HG03558 (cell line): ENCODE measurements around the gene CIAO3.
"Not testable (repeated sequence)": the region's sequence is repeated elsewhere in the genome, so short reads cannot be mapped to it uniquely, and the experiment has no call there.

ENCODE experiments used
- ATAC-seq: cut with Tn5 transposase; IDR thresholded peaks from one replicate; pipeline ENCODE4 v1.9.1; 2021; ENCODE audit warnings: moderate number of reproducible peaks; ENCODE audit not compliant: unreplicated experiment; ENCODE audit errors: extremely low read depth

The CIAO3 gene

DNA sequence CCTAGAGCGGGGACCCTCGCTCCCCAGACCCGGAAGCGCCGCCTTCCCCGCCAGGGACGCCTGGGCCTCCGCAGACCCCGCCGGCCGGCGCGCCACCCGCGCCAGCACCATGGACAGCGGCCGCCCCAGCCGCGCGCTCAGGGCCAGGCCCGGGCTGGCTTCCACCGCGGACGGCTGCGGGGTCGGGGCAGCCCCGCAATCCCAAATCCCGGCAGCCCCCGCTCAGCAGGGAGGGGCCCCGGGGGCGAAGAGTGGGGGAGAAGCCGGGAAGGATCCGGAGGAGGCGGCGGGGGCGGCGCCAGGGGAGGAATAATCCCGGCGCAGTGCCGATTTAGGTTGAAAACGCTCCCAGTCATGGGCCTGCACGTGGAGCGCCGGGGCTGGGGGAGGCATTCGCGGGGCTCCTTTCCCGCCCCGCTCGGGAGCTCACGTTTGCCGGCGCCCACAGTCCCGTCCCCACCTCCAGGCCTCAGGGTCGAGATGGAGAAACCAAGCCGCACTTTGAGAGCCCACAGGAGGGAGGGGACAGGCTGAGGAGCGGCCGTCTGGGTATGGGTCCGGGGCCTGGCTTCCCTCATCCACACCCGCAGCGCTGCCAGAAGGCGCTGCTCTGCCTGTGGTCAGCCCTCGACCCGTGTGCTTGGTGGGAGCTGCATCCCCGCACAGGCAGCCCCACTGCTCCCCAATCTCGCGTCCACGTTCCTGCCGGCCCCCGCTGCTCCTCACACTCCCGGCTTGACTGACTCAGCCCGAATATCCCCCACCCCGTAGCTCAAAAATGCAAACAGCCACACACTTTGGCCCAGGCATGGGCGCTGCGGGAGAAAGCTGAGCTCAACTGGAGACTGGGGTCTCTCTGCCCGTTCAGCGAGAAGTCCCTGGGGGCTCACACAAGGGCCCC is 39.9 kb downstream of the CIAO3 start:
- no peak for ATAC-seq

- ATAC-seq = no peak
These were observed 41.7 kb downstream of the CIAO3 start for GRCh38 chr16:698911-699671.

DNA sequence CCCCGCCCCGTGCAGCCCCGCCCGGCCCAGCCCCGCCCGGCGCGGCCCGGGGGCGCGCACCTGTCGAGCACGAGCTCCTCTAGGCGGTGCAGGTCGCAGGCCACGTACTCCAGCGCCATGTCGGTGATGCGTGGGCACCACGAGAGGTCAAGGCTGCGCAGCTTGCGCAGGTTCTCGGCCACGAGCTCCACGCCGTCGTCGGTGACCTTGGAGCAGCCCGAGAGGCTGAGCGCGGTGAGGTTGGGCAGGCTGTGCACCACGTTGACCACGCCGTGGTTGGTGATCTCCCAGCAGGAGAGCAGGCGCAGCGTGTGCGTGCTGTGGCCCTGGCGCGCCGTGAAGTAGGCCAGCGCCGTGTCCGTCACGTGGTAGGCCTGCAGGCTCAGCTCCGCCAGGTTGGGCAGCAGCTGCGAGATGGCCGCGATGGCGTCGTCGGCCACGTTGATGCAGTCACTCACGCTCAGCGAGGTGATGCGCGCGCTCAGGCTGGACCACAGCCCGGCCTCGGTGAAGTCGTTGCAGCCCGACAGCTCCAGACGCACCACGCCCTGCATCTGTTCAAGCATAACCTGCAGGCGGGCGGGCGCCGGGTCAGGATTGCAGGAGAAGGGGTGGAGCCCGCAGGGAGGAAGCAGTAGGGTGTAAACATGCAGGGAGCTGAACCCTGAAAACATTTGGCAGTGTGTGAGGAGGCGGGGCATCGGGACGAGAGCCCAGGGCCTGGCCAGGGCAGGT is 45.3 kb downstream of the CIAO3 start:
- no peak for ATAC-seq

GRCh38 chr16:694863-695354 is 45.9 kb downstream of the CIAO3 start:
- no peak for ATAC-seq

DNA sequence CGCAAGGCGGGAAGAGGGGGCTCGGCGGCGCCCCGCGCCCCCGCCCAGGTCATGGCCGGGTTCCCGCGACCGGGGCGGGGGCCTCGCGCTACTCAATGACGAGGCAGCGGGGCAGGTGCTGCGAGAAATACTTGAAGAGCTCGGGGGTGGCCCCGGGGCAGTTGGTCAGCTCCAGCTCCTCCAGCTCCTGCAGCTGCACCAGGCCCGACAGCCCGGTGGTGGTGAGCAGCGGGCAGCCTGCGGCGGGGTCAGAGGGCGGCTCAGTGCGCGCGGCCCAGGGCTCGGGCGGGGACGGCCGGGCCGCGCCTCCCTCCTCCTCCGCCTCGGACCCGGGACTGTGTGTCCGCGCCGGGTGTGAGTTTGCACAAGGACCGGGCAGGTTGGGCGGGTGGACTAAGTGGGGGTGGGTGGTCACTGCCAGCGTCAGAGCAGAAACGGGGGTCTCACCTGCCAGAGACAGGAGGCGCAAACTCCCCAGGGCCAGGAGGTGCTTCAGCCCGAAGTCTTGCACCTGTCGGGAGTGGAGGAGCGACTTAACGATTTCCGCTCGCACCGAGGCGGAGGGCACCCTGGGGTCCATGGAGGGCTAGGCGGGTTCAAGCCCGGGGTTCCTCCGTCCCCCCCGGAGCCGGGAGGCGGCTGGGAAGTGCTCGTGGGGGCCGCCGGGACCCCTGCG is 46.5 kb downstream of the CIAO3 start:
- ATAC-seq = no peak

GRCh38 chr16:693766-694165 is 47.0 kb downstream of the CIAO3 start:
- ATAC-seq = no peak

DNA sequence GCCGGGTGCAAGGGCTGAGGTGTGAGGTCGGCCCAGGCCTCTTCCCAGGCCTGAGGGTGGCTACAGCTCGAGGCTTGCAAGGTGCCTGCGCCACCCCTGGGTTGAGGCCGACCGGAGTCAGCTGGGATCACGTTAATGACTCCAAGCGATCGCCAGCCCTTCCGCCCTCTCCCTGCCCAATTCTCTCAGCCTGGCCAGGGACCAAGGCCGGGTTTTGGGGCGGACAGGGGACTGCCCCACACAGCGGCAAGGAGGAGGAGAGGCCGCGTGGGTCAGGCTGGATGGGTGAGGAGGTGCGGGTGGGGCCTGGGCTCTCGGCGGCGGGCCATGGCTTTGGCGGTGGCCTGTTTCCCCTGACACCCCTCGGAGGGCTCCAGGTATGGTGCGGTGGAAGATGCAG is 47.4 kb downstream of the CIAO3 start:
- ATAC-seq = no peak

- ATAC-seq = no peak
These were observed 48.3 kb downstream of the CIAO3 start for GRCh38 chr16:692356-693108.

DNA sequence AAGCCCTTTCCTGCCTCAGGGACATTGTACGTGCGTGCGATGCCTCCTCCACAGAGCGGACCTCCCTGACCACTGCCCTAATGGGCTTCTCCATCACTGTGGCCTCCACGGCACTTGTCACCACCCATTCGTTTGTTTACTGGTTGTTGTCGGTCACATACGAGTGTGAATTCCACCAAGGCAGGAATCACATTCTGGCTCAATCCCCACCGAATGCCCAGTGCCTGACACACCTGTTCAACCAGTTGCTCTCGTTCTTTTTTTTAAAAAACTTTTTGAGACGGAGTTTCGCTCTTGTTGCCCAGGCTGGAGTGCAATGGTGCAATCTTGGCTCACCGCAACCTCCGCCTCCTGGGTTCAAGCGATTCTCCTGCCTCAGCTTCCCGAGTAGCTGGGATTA is 49.6 kb downstream of the CIAO3 start:
- ATAC-seq = not testable (repeated sequence)

DNA sequence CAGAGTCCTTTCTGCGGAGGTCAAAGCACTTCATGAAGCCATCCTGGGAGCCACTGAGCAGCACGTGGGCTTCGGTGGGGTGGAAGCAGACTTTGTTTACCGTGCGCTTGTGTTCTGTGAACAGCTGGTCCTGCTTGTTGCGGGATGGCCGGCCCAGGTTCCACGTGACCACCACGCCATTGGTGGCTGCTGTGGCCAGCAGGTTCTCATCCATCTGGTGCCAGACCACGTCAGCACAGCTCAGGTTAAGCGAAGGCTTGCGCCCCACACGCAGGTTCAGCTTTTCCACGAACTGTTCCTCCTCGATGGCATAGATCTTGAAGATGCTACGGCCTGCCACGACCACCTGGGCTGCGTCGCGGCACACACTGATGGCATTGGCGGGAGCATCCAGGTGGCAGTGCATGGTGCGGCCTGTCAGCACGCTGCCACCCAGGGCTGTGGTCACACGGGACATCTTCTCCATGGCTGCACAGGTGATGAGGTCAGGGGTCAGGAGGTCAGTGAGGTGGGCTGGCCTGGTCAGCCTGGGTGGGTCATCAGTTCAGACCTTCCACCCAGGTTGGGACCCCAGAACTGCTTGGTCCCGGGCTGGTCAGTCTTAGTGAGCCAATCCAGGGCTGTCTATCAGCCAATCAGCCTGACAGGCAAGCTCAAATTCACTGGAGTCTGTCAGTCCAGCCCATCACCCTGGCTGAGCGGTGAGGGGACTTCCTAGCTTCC is 51.5 kb downstream of the CIAO3 start:
- no peak for ATAC-seq

DNA sequence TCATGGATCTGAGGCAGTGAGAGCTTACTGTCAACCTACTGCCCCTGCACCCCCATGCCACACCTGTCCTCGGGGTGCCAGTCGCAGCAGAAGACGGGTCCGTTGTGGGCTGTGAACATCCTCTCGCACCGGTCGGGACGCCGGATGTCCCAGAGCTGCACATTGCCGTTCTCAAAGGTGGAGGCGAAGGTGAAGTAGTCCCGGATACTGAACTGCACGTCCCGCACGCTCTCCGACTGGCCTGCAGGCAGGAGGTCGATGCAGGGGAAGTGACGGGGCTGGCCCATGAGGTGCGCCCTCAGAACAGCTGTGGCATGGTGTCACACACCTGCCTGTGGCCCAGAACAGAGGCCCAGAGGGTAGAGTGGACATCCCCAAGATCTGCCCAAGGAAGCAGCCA is 53.3 kb downstream of the CIAO3 start:
- ATAC-seq = no peak

GRCh38 chr16:686459-687260 is 54.1 kb downstream of the CIAO3 start:
- no peak for ATAC-seq

DNA sequence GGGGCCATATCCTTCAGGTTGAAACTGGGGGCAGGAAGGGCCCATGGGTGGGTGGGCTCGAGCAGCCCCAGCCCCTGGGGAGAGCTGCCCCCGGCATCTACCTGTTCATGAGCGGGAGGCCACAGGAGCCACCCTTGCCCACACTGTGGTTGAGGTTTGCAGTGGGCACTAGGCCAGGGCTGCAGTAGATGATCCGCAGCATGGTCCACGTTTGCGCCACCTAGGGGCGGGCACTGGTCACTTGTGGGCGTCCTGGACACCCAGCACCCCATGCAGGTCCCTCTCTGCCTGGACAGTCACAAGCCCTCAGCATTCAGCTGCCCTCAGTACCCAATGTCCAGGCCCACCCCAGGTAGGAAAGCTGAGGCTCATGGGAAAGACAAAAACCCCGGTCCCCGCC is 54.8 kb downstream of the CIAO3 start:
- ATAC-seq = no peak

- no peak for ATAC-seq
These were observed 55.7 kb downstream of the CIAO3 start for GRCh38 chr16:684961-685696.

DNA sequence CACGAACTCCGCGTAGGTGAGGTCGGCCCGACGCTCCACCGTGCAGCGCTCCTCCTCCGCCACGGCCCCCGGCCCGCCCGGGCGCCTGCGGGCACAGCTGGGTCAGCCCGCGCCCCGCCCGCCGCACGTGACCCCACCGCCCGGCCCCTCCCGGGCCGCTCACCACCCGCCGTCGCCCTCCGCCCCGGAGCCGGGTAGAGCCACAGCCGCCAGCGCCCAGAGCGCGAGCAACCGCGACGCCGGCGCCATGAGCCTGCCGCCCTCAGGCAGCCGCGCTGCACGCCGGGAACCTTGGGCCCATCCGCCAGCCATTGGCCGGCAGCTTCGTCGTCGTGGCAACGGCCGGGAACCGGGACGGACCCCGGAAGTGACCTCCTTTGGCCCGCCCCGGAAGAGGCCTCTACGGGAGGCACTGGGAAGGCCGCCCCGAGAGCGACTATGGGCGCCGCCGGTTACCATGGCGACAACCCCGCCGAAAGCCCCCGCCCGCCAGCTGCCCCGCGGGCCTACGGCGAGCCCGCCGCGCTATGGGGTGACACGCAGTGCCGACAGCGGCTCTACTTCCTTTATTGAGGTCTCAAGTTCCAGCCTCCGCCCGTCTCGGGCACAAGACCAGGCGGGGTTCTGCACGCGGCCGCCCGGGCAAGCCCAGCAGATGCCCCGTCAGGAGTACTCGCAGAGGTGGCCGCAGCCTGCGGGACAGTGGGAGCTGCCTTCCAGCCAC is 56.6 kb downstream of the CIAO3 start, which contains the start of gene JMJD8:
Gene JMJD8 (minus strand): TSS at position 264 of the 724 bp plus-strand sequence. CDS start 15 bp downstream, at position 249.
- peak; percentile 60 for ATAC-seq

- no peak for ATAC-seq
These were observed 57.3 kb downstream of the CIAO3 start for GRCh38 chr16:683396-684070.
